NCI-H510A (cell line): ENCODE results near the gene NFIC.
"Not testable (repeated sequence)": the region's sequence is repeated elsewhere in the genome, so short reads cannot be mapped to it uniquely, and the experiment has no call there.

Experiments
- DNase-seq: peaks from one replicate; lab custom pipeline; 2025; lab: John Stamatoyannopoulos, UW

The NFIC gene

DNA sequence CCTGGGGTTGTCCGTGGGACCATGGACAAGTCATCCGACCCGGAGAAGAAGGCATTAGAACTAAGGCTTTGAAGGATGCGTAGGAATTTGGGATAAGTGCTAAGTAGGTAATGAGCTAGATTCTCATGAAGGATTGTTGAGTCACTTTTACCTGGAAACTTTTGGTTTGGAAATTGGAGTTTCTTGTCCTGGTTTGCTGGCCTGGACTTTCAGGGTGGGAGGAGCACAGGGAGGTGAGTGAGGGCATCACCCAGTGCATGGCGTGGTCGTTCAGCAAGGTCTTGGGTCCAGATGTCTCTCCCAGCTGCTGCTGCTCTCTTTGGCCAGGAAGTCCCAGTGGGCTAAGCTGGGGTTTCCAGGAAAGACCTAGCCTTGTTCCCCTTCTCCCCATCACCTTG, 7.6 kb downstream of the NFIC start:
- no peak for DNase-seq

DNA sequence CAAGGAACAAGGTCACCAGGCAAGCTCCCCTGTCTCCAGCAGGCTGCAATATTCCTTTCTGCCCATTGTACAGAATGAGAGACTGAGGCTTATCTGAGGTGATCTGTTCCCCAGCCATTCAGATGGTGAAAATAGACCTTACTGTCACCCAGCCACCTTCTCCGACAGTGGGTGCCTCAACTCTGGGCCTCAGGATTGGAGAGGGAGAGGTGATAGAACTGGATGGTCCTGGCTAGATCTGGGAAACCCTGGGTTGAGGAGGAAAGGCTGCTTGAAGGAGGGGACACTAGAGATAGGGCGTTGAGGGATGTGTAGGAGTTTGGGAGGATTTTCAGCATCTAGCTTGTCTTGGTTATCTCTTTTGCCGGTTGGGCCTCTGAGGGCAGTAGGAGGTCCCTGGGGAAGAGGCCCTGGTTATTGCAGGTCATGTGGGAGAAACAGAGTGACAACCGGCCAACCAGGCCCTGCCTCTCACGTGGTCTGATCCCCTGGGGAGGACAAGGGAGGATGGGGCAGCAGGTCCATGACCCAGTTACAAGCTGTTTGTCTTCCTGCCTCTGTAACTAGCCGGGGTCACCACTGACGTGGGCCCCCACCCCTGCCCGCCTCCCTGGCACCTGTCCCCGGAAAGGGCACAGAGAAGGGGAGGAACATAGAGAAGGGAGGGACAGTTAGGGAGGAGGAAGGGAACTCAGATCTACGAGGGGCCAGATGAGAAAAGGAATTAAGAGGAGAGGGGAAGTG, 8.2 kb downstream of the NFIC start:
- no peak for DNase-seq

DNA sequence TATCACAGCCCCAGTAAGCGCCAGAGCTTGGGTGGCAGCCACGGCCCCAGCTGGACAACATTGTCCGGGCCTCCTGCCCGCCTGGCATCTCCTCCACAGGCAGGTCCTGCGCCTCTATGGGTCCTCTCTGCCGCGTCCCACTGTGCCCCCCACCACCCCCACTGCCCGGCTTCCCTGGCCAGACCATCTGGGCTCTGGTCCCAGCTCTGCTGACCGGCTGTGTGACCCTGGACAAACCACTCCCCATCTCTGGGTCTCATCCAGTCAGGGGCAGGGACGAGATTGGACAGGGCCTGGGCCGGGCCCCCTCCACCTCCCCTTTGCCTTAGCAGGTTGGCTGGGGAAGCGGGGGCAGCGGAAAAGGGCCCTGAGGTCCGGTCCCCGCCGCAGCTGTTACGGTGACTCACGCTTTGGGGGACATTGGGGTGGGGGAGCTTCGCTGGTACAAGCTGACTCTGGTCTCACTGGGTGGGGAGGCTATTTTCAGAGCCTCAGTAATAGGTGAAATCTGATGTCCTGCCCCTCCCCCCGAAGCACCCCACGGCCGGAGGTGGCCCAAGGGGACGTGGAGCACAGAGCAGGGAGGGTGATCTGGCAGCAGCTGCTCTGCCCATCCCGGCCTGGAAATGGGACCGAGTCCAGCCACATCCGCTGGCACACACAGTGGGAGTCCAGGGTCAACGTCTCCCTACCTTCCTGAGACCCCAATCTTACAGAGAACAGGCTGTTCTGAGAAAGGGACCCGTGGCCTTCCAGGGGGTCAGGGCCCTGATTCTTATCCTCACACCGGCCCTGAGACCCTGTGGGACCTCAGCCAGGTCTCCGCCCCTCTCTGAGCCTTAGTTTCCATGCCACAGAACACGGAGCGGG, 9.1 kb downstream of the NFIC start:
- no peak for DNase-seq

DNA sequence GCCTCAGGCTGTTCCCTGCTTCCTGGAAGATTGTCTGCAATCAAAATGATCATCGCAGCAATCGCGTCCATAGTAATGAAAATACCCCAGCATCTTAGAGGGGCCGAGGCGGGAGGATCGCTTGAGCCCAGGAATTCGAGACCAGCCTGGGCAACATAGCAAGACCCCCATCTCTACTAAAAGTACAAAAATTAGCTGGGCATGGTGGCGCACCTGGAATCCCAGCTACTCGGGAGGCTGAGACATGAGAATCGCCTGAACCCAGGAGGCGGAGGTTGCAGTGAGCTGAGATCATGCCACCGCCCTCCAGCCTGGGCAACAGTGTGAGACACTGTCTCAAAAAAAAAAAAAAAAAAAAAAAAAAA, 9.7 kb downstream of the NFIC start:
- not testable (repeated sequence) for DNase-seq

DNA sequence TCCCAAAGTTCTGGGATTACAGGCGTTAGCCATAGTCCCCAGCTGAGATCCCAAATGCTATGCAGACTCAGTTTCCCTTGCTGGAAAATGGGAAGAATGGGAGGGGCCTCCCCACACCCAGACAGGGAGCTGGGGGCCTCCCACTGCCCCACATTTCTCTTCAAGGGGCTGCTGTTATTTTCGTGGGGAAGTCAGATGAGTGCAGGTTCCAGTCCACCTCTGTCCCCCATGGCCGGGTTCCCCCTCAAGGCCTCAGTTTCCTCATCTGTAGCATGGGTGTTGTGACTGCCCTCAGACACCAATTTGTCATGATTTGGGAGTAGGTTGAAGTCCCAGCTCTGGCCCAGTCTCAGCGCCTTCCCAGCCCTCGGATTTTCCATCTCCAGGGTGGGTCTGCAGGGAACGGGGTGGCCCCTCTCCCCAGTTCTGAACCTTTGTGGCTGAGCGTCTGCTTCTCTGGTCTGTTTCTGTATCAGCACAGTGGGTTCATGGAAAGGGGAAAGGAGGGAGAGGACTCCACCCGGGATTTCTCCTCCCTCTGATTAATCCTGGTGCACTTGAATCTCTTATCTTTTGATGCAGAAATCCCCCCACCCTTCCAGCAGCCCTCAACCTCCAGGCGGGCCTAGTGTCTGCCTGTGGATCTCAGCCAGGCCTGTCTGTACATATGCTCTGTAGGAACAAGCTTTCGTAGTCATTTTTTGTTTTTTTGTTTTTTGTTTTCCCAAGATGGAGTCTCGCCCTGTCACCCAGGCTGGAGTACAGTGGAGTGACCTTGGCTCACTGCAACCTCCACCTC, 12.2 kb downstream of the NFIC start:
- DNase-seq, result no peak

DNA sequence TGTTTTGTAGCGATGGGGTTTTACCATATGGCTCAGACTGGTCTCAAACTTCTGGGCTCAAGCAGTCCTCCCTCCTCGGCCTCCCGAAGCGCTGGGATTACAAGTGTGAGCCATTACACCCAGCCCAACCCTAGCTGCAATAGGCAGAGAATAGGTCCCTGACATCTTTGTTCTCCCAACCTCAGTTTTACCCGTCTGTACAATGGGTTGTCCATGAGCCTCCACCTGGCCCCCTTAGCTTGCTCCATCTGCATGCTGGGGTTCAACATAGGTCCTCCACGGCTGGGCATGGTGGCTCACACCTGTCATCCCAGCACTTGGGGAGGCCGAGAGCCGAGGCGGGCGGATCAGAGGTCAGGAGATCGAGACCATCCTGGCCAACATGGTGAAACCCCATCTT, 14.4 kb downstream of the NFIC start:
- DNase-seq, result no peak

DNA sequence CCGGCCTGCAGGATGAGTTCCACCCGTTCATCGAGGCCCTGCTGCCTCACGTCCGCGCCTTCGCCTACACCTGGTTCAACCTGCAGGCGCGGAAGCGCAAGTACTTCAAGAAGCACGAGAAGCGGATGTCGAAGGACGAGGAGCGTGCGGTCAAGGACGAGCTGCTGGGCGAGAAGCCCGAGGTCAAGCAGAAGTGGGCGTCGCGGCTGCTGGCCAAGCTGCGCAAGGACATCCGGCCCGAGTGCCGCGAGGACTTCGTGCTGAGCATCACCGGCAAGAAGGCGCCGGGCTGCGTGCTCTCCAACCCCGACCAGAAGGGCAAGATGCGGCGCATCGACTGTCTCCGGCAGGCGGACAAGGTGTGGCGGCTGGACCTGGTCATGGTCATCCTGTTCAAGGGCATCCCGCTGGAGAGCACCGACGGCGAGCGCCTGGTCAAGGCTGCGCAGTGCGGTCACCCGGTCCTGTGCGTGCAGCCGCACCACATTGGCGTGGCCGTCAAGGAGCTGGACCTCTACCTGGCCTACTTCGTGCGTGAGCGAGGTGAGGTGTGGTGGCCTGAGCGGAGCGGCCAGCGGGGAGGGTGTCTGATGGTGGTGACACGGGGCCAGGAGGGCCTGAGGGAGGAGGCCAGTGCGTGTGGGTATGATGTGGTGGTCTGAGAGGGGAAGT, 15.5 kb downstream of the NFIC start:
- no peak for DNase-seq

DNA sequence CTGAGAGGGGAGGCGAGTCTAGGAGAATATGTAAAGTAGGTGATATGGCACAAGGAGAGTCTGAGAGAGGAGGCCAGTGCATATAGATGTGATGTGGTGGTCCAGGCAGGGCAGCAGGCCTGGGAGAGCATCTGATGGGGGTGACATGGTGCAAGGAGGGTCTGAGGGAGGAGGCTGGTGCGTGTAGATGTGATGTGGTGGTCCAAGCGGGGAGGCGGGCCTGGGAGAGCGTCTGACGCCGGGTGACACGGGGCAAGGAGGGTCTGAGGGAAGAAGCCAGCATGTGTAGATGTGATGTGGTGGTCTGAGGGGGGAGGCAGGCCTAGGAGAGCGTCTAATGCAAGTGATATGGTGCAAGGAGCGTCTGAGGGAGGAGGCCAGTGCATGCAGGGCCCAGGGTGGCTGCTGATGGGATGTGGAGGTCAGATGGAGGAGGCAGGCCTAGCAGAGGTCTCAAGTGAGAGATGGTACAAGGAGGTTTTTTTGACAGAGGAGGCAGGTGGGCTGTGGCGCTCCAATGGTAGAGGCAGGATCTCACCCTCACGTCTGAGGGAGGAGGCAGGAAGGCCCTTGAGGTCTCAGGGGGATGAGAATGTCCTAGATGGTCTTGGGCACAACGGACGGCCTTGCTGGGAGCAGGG, 16.2 kb downstream of the NFIC start:
- no peak for DNase-seq

DNA sequence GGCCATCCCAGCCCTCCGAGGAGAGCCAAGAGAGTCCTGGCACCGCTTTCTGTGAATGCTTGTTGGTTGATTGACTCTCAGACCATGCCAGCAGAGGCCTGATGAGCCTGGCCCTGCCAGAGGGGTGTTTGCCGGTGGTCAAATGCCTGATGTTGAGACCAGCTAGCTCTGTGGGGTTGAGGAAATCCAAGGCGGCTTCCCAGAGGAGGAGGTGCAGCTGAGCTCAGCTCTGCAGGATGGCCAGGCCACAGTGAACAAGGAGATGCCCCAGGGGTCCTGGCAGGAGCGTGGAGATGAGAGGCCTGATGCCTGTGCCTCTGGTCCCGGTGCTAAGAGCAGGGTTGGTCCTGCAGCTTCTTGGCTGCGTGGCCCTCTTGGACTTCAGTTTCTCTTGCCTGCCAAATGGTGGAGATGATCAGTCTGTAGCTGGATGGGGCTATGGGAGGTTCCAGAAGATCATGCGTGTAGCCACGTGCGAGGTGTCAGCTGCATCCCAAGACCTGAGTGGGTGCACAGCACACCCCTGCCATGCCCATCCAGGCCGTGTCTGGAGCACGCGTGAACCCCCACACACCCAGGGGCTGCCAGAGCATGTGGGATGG, 16.8 kb downstream of the NFIC start:
- DNase-seq, result no peak

DNA sequence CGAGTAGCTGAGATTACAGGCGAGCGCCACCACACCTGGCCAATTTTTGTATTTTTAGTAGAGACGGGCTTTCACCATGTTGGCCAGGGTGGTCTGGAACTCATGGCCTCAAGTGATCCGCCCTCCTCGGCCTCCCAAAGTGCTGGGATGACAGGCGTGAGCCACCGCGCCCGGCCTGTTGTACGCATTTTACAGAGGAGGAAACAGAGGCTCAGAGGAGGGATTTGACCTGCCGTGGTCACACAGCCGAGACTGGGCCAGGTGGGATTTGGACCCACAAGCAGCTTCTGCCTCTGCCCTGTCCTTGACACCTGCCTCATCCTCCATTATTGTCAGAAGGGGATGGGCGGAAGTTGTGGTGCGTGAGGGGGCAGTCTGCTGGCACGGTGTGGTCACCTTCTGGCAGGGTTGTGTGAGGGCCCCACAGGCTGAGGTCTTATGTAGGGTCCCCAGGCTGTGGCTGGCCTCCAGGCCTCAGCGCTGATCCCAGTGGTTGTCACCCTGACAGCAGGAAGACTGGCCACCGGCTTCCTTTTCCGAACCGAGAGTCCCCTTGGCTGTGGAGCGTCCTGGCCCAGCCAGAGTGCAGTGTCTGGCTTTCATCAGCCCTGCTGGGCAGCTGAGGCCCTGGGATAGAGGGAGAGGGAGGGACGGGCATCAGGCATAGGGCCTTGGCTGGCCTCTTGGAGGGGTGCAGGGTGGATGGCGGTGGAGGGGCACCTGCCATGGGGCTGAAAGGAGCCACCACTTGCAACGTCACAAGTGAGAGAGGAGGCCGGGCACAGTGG, 20.3 kb downstream of the NFIC start:
- no peak for DNase-seq

DNA sequence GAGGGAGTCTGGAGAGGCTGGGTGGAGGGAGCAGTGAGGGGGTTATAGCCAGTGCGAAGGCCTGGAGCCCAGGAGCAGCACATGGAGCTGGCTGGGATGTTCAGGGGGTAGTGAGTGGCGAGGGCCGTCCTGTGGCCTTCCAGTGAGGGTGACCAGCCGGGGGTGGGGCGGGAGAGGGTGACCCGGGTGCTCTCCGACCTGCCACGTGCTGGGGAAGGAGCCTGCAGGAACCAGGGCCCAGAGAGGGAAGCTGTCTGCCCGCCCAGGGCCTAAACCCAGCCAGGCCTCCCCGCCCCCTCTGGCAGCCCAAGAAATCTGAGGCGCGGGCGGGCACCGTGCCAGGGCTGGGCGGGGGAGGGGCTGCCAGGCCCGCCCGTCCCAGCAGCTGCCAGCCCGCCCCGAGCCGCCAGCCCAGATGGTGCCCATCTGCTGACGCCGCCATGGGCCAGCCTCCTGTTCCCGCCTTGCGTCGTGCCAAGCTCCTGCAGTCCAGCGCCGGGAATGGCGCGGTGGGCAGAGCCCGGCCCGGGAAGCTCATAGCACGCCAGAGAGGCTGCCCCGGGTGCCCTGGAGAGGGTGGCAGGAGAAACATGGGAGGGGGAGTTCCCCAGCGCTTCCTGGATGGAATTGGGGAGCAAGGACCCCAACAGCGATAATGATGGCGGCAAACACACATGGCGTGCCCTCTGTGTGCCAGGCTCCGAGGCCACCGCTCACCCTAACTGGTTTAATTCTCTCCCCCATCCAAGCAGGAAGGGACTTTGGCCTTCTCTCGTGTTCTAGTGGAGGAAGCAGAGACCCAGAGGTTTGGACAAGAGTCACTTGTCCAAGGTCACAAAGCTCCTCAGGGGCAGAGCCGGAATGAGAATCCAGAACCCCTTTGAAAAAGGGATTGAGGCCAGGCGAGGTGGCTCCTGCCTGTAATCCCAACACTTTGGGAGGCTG, 21.5 kb downstream of the NFIC start:
- peak; percentile 68 for DNase-seq

DNA sequence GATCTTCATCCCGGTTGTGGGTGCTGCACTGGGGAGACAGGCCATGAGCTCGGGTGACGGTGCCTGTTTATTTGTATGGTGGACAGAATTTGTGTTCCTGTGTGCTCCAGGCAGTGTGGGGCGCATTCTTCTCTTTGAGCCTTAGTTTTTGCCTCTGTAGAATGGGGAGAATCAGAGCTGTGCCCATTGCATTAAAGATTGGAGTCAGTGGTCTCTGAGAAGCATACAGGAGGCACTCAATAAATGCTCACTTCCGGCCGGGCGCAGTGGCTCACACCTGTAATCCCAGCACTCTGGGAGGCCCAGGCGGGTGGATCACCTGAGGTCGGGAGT, 23.0 kb downstream of the NFIC start:
- no peak for DNase-seq

DNA sequence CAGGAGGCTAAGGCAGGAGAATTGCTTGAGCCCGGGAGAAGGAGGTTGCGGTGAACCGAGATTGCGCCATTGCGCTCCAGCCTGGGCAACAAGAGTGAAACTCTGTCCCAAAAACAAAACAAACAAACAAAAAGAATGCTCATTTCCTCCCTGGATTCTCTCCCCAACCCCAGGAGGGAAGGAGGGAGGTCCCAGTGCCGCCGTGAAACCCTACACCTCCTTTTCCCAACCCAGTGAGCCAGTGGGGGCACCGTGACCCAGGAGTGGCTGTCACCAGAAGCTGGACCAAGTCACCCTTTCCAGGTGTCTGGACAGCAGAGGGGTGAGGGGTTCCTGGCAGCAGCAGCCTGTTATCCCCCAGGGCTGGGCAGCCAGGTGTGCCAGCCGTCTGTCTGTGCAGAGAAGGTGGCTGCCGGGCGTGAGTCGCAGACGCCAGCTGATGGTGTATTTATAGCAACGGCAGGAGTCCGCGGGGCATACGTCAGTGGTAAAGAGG, 23.5 kb downstream of the NFIC start:
- DNase-seq, result no peak

DNA sequence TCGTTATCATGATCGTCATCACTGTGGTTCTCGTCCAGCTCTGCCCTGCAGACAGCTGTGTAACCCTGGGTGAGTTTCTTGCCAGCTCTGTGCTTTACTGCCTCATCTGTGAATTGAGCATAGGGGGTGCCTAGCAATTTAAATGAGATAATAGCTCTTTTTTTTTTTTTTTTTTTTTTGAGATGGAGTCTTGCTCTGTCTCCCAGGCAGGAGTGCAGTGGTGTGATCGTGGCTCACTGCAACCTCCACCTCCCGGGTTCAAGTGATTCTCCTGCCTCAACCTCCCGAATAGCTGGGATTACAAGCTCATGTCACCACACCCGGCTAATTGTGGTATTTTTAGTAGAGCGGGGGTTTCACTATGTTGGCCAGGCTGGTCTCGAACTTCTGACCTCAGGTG, 25.5 kb downstream of the NFIC start:
- DNase-seq, result not testable (repeated sequence)

DNA sequence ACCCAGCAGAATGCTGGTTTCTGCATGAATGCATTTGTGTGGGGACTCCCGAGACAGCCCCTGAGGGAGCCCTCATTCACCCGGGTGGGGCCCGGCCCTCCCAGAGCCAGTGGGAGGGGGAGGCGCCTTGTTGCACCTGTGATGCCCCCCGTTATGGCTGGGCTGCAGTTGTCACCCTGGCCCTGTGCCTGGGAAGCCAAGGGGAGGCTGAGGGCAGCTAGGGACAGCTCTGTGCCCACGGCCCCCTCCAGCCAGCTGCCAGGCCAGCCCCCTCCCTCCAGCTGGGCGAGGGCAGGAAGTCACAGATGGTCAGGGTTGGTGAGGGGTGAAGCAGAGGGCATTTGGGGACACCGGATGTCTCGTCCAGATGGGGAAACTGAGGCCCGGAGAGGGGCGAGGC, 26.1 kb downstream of the NFIC start:
- no peak for DNase-seq

DNA sequence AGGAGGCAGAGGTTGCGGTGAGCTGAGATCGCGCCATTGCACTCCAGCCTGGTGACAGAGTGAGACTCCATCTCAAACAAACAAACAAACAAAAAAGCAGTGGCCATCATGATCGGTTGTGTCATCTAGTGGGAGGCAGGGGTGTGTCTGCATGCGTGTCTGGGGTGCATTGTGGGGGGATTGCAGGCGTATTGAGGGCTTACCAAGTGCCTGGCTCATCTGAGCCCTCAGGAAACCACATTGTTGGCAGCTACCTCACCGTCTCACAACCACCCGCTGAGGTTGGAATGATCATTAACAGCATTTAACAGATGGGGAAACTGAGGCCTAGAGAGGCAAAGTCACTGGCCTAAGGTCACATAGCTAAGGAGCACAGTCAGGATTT, 30.5 kb downstream of the NFIC start:
- DNase-seq, result no peak

DNA sequence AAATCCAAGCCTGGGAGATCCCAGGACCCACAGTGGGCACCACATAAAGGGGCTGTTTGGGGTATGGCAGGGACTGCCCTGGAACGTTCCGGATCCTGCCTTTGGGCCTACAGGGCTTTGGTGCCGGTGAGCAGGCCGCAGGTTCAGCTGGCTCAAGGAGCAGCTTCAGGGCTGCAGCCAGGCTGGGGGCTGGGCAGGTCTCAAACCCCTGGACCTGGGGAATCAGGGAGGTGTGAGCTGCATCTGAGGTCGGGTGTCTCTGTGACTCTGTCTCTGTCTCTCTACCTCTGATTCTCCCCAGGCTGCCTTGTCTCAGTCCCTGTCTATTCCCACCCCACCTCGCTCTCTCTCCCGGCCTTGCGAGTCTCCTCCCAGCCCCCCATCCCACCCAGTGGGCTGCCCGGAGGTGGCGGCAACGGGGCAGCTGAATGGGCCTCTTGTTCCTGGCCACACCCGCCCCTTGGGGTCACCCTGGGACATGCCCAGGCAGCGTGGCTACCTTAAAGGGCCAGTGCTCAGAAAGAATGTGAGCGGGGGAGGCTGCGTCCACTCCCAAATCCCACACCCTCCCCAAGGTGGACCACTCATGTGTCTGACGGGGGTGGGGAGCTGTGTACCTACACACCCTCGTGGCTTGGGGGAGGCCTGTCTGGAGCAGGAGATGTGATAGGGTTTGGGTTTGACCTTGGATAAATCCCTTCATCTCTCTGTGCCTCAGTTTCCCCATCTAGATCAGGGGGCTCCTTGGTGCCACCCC, 31.1 kb downstream of the NFIC start:
- no peak for DNase-seq

DNA sequence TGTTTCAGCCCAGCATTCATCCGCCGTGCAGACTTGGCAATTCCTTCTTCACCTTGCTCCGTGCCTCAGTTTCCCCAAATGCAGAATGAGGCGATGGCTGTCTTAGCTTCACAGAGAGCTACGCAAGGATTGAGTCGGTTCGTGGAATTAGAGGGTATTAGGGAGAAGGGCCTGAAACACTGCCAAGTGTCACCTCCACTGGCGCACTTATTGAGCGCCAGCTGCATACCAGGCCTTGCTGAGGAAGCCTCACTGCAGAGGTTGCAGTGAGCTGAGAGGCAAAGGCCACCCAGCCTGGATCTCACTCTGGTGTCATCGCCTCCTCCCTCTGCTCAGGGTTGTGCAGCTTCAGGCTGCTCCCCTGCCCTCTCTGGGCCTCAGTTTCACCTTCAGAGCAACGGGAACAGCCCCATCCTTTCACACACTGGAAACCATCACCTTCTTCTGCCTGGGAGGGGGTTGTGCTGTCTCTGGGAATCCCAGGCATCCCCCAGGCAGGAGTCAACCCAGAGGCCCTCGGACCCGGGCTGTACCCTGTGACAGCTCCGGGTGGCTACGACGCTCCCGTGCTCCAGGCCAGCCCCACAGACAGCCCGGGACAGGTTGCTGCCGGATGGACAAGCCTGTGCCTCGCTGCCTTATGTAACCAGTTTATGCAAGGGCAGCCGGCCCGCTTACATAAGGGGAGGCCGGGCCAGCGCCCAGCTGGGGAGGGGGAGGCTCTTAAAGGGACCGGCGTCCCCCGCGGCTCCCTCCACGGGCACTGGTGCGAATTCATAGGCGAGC, 31.9 kb downstream of the NFIC start:
- DNase-seq, result no peak
